HG02642 (cell line): ENCODE results near the gene TRPT1.

Experiments used
- ATAC-seq: cut with Tn5 transposase; IDR thresholded peaks from one replicate; pipeline ENCODE4 v1.9.1; 2021; ENCODE audit warnings: mild to moderate bottlenecking; ENCODE audit not compliant: unreplicated experiment, poor library complexity

The TRPT1 gene

DNA sequence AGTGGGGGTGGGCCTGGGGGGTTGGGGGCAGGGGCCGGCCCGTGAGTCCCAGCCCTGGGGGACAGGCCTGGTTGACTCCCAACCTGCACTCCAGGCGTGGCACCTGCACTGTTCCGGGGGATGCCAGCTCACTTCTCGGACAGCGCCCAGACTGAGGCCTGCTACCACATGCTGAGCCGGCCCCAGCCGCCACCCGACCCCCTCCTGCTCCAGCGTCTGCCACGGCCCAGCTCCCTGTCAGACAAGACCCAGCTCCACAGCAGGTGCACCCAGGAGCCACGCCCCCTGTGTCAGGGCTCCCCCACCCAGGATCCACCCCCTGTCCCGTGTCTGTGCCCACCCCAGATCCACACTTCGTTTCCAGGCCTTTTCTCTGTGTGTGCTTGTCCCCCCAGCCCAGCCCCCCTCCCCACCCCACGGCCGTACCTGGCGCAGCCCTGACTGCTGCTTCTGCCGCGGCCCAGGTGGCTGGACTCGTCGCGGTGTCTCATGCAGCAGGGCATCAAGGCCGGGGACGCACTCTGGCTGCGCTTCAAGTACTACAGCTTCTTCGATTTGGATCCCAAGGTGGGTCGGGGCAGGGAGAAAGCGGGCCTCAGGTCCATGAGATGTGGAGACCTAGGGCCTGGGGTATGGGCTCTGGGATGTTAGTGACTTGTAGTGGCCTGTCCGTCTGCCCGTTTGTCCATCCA is 14.7 kb downstream of the TRPT1 start:
- no peak for ATAC-seq

DNA sequence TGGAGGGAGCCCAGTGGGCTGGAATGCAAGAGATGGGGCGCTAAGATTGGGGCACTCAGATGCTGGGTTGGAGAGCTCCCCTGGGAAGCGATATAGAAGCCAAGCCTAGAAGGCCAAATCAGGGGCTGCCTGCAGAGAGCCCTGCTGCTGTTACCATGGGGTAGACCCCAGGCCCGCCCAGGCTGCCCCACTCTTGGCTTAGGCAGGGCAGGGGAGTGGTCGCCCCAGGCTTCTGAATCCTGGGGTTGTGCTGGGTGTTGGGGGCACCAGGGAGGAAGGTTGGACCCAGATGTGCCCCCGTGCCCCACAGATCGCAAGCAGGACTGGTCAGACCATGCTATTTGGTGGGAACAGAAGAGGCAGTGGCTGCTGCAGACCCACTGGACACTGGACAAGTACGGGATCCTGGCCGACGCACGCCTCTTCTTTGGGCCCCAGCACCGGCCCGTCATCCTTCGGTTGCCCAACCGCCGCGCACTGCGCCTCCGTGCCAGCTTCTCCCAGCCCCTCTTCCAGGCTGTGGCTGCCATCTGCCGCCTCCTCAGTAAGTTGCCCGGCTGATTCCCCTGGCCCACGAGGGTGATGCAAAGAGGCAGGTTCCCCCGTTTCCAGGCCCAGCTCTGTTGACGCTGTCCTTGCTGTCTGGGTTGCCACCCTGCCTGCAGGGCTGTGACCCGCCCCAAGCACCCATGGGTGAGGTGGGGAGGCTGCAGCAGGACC is 15.5 kb downstream of the TRPT1 start:
- ATAC-seq = no peak

DNA sequence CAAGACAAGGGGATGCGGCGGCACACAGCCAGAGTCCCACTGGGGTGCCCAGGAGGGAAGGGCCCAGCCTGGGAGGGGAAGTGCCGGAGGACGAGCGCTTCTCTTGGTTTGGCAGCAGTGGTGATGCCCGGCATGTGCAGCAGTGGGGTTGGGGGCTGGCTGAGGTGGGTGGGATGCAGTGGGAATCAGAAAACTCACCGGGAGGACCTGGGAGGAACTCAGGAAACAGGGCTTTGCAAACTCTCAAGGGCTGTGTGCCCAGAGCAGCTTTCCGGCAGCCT is 16.5 kb downstream of the TRPT1 start:
- ATAC-seq = no peak

DNA sequence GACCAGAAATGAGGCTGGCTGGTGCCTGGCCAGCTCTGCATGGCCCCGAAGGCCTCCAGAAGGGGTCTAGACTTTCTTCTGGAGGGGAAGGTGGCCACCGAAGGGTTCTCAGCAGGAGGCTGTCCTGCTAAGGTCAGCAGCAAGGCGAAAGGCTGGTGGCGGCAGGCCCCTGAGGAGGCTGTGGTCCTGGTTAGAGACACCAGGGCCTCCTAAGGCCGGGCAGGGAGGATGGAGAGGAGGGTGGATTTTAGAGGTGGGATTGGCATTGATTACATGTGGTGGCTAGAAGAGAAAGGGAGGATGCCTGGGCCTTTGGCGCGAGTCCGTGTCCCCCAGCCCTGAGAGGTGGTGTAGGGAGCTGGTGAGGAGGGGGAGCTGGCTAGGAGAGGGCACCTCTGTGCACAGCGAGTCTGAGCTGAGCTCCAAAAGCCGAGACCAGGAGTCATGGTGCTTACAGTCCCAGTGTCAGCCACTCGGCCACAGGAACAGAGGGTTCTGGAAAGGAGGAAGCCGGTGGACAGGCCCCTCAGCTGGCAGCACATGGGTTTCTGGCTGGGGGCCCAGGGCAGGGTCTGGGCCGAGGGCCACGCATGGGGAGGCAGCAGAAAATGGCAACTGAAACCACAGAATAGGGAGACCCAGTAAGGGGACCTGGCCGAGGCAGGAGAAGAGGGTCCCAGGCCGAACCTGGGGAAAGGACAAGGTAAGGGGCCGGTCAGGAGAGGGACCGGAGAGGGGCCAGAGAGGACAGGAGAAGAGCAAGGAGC is 17.0 kb downstream of the TRPT1 start:
- no peak for ATAC-seq

DNA sequence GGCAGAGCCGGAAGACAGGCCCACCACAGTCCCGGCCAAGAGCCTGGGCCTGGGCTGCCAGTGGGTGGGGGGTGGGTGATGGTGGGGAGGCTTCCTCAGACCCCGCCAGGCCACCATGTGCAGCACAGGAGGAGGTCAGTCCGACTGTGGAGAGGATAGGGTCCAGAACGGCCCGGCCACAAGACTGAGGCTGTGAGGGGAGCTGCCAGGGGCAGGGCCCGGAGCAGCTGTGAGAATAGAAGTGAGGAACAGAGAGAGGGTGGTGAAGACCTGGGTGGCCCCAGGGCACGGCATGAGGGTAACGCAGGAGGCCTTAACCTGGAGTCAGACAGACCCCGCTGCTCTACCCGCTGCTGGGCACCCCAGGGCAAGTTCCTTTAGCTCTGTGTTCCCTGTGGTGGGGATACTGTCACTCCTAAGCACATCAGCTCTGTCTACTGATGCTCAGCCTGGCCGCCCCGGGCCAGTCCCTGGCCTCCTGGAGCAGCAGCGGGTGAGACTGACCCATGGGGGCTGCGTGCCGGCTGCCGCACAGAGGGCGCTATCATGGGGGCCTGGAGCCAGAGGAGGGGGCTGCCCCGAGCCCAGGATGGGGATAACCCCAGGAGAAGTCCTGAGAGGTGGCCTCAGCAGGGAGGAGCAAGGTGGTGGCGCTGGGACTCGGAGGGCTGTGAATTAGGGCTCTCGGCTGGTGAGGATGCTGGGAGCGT is 17.7 kb downstream of the TRPT1 start:
- ATAC-seq = no peak

DNA sequence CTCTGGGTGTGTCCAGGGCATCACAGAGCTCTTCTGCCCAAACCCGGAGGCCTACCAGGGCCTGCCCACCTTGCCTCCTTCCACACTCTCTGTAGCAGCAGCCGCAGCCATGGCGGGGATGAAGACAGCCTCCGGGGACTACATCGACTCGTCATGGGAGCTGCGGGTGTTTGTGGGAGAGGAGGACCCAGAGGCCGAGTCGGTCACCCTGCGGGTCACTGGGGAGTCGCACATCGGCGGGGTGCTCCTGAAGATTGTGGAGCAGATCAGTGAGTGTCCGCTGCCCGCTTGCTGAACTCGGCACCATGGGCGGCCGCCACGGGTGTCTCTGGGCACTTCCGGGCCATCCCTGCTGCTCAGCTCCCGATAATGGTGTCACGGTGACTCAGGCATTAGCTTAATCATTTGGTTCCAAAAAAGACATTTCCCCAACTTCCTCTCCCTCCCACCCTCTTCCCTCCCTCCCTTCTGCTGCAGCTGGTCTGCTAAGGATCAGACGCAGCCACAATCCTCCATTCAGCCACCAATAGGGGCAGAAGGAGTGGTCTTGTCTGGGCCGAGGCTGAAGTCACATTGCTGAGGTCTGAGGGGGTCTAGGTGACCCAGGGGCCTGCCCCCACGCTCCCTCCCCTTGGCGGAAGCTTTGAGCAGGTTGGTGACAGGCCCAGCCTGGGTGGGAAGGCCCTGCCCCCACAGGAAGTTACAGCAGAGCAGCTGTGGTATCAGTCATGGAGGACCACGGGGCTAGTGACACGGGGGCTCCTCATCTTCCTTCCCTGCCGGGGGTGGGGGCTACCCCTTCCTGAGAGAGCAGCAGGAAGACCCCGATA is 18.5 kb downstream of the TRPT1 start:
- ATAC-seq = peak; percentile 52

DNA sequence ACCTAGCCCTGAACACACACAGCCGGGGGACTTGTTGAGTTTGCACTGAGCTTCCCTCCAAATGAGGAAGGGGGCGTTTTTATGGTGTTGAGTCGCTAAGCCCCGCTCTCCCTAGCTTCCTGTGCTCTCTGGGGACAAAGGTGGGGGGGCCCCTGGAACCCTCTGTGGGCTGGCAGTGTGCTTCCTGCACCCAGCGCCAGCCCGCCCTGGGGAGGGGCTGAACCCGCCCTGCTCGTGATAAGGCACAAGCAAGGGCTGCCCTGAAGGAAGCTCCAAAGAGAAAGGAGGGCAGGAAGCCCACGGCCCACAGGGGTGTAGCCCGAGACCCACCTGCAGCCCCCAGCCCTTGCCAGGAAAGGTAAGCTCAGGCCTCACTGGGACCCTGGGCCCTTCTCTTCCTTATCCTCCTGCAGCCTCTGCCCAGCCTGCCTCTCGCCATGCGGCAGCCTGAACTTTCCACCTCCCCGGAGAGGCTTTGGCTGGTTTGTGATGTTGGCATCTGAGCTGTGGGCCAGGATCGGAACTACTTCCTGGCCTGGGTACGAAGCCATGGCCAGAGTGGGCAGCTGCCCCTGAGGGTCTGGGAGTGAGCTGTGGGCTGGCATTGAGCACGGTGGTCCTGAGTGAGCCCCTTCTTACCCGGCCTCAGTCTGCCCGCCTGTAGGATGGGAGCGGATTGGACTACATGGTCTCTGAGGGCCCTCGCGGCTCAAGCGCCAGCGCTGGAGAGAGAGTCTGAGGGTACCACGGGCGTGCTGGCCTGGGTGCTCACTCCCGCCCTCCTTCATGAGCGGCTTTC is 19.3 kb downstream of the TRPT1 start, which contains the start of gene FERMT3:
FERMT3 (plus strand) TSS at position 265 of the 799 bp plus-strand sequence. CDS start 644 bp downstream, outside the sequence.
- ATAC-seq = peak; percentile 44

DNA sequence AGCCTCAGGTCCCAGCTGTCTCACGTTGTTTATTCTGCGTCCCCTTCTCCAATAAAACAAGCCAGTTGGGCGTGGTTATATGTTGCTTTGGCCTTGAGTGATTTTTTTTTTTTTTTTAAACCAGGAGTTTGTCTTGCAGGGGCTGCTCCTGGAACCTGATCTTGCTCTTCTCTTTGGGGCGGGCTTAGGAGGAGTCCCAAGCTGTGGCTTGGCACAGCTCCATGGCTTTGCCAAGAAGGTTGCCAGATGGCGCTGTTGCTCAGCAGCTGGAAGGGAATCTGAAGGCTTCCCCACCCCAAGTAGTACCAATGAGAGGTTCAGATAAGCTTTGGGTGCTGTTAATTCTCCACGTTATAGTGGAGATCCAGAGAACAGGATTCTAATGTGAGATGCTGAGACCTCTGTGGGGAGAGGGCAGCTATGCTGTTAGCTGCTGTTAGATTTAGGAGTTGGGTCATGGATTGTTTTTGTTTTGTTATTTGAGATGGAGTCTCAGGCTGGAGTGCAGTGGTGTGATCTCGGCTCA is 21.5 kb downstream of the TRPT1 start:
- no peak for ATAC-seq

DNA sequence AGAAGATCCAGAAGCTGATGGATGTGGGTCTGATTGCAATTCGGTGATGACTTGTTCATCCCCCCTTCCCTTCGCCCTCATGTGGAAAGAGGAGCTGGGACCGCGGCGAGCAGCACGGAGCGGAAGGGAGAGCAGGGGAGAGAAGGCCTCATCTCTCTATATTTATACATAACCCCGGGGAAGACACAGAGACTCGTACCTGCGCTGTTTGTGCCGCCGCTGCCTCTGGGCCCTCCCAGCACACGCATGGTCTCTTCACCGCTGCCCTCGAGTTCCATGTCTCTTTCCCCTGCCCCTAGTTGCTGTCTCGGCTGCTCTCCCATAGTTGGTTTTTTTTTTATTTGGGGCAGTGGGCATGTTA is 21.9 kb downstream of the TRPT1 start:
- no peak for ATAC-seq

DNA sequence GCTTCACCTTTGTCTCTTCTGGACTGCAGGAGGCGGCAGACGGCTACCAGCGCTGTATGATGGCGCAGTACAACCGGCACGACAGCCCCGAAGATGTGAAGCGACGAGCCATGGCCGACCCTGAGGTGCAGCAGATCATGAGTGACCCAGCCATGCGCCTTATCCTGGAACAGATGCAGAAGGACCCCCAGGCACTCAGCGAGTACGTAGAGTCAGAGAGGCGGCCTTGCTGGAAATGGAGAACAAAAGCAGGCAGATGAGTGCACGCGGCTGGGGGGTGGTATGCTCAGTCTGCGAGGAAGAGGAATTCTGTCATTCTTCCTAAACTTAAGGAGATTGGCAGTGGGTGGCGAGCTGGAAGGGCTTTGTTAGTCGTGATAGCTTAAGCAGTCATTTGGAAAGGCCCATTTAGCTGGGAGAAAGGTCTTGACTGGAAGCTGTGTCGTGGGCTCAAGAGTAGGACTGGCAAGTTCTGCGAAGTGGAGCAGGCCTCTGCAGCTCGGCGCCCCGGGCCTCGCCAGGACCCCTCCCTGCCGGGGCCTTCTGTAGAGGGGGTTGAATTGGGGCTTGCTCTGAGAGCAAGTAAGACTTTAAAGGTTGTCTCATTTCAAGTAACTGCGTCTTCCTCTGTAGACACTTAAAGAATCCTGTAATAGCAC is 22.4 kb downstream of the TRPT1 start:
- ATAC-seq = no peak

DNA sequence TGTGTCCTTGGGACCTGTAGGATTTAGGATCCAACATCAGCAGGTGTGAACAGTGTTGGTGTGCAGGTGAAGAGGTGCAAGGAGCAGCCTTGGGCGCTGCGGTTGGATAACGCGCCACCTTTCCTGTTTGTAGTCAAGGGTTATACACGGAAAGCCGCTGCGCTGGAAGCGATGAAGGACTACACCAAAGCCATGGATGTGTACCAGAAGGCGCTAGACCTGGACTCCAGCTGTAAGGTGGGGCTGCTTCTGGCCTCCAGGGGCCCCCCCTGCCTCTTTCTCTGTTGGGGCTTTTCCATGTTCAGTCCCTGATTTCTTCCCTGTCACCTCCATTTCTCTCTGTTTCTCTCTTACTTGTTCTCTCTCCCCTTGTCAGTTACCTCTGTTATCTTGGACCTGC is 23.0 kb downstream of the TRPT1 start:
- ATAC-seq = no peak

DNA sequence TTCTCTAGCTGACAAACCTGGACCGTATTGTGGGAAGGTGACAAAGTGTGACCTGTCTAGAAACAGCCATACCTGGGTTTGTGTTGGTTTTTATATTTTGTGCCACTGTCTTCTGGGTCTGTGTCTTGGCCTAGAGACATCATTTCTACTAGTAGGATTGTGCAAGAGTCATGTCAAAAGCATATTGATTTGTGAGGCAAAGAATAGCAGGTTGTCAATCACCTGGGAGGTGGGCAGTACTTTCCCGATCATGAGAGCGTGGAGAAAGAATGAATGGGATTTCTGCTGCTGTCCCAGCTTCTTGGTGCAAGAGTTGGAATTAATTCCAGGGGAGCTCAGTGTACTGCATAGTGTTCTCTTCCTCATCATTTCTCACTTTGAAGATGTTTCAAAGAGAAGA is 24.4 kb downstream of the TRPT1 start:
- no peak for ATAC-seq

DNA sequence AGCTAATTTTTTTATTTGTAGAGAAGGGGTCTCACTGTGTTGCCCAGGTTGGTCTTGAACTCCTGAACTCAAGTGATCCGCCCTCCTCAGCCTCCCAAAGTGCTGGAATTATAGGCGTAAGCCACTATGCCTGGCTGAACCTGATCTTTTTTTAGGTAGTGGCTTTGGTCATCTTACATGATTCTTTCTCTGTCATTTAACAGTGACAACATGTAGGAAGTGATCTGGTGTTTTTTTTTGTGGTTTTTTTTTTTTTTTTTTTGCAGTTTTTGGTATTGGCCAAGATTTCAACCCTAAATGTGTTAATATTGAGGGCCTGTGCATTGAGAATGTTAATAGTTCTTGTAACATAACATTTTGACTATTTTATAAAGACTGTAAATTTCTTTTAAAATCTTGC is 27.5 kb downstream of the TRPT1 start:
- no peak for ATAC-seq

DNA sequence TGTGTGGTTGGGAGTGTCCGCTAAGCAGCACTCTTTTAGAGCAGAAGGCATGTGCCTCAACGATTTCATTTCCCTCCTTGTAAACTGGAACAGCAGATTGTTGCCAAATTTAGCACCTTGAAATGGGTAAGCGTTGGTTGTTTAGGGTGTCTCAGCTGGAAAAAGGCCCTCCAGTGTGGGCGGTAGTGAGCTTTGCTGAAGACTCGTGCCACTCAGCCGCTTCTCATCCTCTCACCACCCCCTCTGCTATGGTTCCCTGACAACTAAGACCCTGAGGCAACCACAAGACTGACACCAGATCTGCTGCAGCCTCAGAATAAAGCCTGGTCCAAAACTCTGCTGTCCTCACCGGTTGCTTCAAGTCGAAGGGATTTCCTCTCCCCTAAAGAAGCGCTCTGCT is 29.4 kb downstream of the TRPT1 start:
- ATAC-seq = no peak

DNA sequence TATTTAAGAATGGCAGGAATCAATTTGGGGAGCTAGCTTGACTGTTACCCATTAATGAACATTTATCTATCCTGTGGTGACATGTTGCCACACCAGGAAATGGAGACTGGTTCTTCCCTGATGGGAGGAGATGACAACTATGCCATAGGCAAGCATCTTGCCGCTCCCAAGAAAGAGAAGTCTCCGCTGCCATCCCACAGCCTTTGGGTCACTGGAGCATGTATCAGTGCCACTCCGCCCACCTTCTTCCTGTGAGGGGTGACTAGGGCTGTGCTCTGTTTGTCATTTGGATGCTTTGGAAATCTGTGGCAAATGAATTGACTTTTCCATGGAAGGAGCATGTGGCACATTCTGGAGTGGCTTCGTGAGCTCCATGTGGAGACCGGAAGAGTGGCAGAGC is 33.6 kb downstream of the TRPT1 start:
- ATAC-seq = no peak

DNA sequence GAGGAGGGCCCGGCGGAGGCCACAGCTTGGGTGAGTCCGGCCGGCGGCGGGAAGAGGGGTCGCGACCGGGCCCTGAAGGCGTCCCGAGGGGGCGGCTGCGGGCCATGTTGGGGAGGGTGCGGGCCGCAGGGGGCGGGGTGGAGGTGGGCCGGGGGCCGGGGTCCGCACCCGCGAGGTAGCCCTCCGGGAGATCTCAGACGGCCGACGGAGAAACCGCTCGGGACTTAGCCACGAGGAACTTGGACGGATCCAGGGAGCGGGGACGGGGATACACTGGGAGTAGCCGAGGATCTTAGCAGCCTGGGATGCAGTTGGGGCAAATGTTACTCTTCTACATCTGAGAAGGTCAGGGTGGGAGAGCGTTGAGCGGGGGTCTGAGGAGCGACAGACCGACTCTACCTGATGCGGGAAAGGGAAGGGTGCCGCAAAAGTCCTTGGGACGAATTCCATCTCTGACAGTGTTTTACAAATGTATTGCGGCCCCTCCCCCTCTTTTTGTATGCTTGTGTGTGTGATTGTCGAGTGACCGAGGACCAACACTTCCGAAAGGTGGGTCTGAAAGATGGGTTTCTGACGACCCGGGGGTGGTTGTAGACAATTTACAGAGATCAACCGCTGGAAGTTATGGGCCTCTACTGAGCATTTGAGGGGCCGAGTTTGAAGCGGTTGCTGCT is 39.4 kb downstream of the TRPT1 start:
- ATAC-seq = peak; percentile 2

DNA sequence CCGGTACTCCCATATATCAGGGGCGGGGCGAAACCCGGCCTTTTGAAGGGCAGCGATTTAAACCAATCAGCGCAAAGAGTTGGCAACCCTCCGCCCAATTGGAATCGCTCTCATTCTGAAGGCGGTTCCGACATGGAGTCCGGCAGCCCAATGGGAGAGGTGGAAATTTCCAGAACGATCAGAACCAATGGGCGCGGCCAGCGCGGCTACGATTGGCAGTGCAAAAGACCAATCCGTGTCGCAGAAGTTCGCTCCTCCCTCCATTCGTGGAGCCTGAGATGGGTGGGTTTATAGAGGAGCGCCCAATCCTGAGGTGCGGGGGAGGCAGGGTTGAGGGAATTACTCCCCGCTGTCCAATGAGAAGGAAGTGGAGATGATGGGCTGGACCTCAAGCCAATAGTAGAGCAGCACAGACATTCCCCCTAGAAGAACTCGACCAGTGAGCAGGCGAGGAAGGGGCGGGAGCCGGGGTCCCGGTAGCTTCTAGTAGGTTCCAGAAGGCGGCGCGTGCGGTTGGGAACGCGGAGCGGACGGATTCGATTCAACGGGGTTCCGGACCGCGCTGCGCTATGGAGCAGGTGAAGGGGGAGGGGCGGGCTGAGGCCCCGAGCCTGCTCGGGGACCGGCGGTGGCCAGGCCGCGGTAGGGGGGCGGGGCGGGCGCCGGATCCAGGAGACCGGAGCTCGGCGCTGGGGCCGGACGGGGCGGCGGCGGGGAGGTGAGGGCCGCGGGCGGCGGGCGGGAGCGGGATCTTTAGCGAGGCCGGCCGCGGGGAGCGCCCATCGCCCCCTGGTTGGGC is 40.1 kb downstream of the TRPT1 start, which contains the start of gene STIP1:
STIP1 (plus strand) TSS at position 479 of the 799 bp plus-strand sequence; CDS start at position 570, 91 bp downstream.
- peak; percentile 87 for ATAC-seq
